Jurkat, Clone E6-1 (cell line): Measurements from ENCODE around the gene PRR12. TPM values are rescaled to one million over a fixed set of nuclear protein-coding genes. Genes with fewer than 3 reads are reported as not detected.

Experiments
- DNase-seq: peaks from one replicate; pipeline ENCODE4 v3.0.0-alpha.2; 2011; ENCODE audit warnings: low read depth, low spot score
- H3K4me3 ChIP-seq: 2 replicates; pipeline ENCODE4 v1.5.1; 2011; ENCODE audit warnings: mild to moderate bottlenecking, low read length, control low read depth, moderate library complexity
- polyA plus RNA-seq: library from polyadenylated mRNA; unstranded; fragments of >200 nt; gene quantifications from one replicate; pipeline ENCODE4 v1.2.1, GENCODE V29; 2012; ENCODE audit warnings: missing spikeins; ENCODE audit not compliant: insufficient read length, insufficient read depth

The PRR12 gene, protein sequence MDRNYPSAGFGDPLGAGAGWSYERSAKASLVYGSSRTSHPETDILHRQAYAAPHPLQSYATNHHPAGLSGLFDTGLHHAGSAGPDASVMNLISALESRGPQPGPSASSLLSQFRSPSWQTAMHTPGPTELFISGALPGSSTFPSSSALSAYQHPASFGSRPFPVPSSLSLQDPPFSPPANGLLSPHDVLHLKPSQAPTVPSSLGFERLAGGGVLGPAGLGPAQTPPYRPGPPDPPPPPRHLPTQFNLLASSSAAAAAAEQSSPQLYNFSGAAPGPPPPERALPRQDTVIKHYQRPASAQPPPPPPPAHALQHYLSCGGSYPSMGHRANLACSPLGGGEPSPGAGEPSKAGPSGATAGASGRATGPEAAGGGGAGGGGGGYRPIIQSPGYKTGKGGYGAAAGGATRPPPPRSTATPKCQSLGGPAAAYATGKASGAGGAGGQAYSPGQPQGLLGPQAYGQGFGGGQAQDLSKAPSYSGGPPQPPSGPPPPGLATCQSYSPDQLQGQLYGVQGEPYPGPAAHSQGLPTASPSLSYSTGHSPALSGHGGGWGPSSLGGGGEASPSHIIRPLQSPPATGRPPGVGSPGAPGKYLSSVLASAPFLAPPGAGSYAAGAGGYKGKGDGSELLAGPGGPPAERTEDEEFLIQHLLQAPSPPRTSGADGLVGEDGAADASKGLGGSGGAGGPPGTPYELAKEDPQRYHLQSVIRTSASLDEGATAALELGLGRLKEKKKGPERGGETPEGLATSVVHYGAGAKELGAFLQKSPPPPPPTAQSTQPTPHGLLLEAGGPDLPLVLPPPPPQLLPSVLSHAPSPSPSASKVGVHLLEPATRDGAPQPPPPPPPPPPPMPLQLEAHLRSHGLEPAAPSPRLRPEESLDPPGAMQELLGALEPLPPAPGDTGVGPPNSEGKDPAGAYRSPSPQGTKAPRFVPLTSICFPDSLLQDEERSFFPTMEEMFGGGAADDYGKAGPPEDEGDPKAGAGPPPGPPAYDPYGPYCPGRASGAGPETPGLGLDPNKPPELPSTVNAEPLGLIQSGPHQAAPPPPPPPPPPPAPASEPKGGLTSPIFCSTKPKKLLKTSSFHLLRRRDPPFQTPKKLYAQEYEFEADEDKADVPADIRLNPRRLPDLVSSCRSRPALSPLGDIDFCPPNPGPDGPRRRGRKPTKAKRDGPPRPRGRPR (N-terminal part only)
- polyA plus RNA-seq: 14.4 TPM

- DNase-seq: peak; percentile 75
- peak within 1 kb of the TSS; percentile 93 for H3K4me3 ChIP-seq
Measured at GRCh38 chr19:49590971-49591730, at the start of gene PRR12. TSS of gene PRR12 (plus strand) at chr19:49591182. CDS start at chr19:49591655, 473 bp downstream.

- no peak for DNase-seq
- no peak overlapping the region for H3K4me3 ChIP-seq
Measured at GRCh38 chr19:49541914-49542313, 49.1 kb upstream of the PRR12 start.

DNA sequence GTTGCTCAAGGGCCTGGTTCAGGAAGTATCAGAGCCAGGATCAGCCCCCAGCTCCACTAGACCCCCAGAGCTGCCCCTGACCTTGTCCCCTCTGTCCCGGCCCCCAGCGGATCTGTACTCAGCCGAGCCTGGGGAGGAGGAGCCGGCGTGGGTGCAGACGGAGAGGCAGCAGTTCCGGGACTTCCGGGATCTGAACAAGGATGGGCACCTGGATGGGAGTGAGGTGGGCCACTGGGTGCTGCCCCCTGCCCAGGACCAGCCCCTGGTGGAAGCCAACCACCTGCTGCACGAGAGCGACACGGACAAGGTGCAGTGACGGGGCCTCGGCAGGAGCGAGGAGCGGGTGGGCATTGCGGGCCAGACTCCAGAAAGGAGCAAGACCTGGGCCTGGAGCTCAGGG is 48.5 kb upstream of the PRR12 start:
- DNase-seq: no peak
- H3K4me3 ChIP-seq: no peak overlapping the region

GRCh38 chr19:49543032-49543431 is 48.0 kb upstream of the PRR12 start:
- H3K4me3 ChIP-seq: no peak overlapping the region
- no peak for DNase-seq

- no peak overlapping the region for H3K4me3 ChIP-seq
- DNase-seq: no peak
Measured at GRCh38 chr19:49544154-49544553, 46.8 kb upstream of the PRR12 start.

DNA sequence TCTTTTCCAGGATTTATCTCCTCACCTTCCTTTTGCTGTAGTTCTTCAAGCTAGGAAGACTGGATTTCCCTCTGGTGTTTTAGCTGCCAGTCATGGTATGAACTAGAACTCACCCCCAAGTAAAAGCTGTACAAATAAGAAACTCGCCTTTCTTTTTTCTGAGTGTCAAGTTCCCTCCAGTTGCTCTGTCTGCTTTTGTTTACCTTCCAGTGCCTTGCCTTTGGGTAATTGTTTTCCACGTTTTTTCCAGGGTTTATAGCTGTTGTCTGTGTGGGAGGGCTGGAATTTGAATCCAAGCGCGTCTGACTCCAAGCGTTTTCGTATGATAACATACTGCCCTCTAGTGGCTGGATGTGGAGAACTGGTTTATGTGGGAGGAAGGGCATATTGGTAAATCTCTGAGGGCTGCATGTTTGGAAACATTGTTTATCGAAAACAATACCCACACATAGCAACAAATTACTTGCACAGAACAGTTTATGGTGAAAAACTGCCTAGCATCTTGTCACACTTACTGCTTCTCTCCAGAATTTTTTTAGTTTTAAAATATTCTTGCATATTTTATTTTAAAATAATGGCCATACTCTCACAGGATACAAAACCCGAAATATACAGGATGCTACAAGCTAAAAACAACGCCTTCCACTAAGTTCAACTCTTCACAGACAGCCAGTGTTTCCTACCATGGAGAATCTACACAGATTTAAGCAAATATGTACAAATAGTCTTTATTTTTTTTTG is 44.0 kb upstream of the PRR12 start:
- DNase-seq: peak; percentile 80
- peak overlapping the region; percentile 12; the same call in 1 of the 2 replicates for H3K4me3 ChIP-seq

GRCh38 chr19:49549045-49549444 is 41.9 kb upstream of the PRR12 start:
- no peak overlapping the region for H3K4me3 ChIP-seq
- DNase-seq: peak; percentile 54

- DNase-seq: no peak
- no peak overlapping the region for H3K4me3 ChIP-seq
Measured at GRCh38 chr19:49551531-49551930, 39.5 kb upstream of the PRR12 start.

DNA sequence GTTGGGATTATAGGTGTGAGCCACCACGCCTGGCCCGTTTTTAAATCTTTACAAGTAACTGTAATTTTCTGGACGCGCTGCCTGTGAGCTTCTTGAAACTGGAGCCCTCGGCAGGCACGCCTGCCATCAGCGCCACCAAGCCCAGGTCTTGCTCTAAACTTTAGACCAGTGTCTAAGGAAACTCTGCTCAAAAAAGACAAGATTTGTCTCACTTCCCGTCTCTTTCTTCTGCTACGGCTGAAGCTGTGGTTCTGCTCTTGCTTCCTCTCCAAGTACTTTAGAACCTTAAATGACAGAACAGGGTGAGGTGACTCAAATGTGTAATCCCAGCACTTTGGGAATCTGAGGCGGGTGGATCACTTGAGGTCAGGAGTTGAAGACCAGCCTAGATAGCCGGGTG is 38.2 kb upstream of the PRR12 start:
- H3K4me3 ChIP-seq: no peak overlapping the region

DNA sequence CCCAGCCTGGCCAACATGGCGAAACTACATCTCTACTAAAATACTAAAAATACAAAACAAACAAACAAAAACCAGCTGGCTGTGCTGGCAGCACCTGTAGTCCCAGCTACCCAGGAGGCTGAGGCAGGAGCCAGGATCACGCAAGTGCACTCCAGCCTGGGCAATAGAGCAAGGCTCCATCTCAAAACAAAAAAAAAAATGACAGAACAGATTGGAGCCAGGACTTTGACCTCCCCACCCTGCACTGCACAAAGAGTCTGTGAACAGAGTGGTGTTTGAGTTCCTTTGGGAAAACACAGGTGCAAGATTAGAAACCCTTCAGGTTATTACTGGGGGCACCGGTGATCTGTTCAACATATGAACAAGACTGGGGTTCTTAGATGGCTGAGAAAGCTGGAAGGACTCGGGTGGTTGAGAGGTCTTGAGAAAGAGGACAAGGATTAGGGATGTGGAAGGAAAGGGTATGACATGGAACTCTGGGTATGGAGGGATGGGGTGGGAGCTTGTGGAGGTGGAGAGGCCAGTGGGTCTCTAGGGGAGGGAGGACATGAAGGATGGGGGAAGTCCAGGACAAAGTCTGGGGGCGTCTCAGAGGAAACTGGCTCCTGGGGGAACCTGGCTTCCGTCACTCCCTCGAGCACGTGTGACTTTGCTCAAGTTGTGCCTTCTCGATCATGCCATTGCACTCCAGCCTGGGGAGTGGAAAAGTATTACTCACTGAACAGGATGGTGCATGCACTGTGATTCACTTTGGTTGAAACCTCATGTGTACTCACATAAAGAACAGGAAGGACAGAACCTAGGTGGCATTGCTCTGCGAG is 37.3 kb upstream of the PRR12 start:
- DNase-seq: no peak

More for the DNA sequence above, 38.2 kb upstream of the PRR12 start:
- no peak for DNase-seq

DNA sequence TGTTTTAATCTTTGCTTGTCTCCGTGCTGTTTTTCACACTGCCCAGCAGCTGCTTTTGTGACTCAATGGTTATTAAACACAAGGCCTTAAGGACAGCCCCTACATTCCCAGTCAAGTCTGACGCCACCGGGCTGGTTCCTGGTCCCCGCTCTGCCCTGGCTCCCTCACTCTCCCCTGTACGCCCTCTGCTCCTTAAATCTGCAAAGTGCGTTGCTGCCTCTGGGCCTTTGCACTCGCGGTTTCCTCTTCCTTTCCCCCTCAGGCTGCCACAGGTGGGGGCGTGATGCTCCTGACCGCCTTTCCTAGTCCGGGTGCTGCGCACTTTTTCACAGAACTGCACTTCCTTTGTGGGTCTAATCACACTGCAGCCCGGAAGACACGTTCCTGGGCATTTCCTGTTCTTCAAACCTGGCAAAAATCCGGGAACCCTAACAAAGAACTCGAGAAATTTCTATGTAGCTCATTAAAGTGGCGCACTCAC is 36.2 kb upstream of the PRR12 start:
- H3K4me3 ChIP-seq: no peak overlapping the region
- DNase-seq: peak; percentile 90

More for the DNA sequence above, 37.3 kb upstream of the PRR12 start:
- H3K4me3 ChIP-seq: no peak overlapping the region

GRCh38 chr19:49555600-49556411 is 35.2 kb upstream of the PRR12 start:
- no peak overlapping the region for H3K4me3 ChIP-seq
- peak; percentile 60 for DNase-seq

- H3K4me3 ChIP-seq: no peak overlapping the region
- no peak for DNase-seq
Measured at GRCh38 chr19:49556412-49557398, 34.3 kb upstream of the PRR12 start.

GRCh38 chr19:49557641-49558325 is 33.2 kb upstream of the PRR12 start:
- no peak for DNase-seq

GRCh38 chr19:49558591-49558990 is 32.4 kb upstream of the PRR12 start:
- H3K4me3 ChIP-seq: no peak overlapping the region
- DNase-seq: no peak

More at GRCh38 chr19:49557641-49558325, 33.2 kb upstream of the PRR12 start:
- H3K4me3 ChIP-seq: no peak overlapping the region
